HG03442 (cell line): ENCODE results near the gene HELZ.
"Not testable (repeated sequence)": the region's sequence is repeated elsewhere in the genome, so short reads cannot be mapped to it uniquely, and the experiment has no call there.

Experiments
- ATAC-seq: cut with Tn5 transposase; IDR thresholded peaks from one replicate; pipeline ENCODE4 v1.9.1; 2021; ENCODE audit warnings: mild to moderate bottlenecking, moderate library complexity; ENCODE audit not compliant: unreplicated experiment

The HELZ gene

DNA sequence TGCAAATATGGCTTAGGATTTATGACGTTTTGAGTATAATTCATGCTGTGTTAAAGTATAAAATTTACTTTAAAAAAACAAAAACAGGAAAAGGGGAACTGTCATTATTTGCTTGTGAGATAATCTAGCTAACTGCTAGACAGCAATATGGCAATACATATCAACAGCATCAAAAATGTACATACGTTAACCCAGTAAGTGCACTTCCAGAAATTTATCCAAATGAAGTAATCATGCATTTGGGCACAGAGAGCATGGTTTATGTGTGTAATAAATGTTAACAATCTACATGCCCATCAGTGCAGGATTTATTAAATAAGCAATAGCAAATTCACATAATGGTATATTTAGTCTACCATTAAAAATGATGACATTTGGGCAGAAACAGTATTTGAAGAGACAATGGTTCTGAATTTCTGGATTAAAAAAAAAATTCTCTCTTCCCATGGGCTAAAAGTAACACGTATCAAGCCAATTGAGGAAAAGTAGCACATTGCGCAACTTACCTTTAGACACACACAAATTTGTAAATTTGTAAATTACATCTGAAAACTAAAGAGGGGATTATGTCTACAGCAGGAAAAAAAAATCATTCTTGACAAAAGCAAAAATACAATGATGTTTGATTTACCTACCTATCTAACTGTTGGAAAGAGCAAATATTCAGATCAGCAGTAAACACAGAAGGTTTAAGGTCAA is 120.4 kb downstream of the HELZ start:
- no peak for ATAC-seq

DNA sequence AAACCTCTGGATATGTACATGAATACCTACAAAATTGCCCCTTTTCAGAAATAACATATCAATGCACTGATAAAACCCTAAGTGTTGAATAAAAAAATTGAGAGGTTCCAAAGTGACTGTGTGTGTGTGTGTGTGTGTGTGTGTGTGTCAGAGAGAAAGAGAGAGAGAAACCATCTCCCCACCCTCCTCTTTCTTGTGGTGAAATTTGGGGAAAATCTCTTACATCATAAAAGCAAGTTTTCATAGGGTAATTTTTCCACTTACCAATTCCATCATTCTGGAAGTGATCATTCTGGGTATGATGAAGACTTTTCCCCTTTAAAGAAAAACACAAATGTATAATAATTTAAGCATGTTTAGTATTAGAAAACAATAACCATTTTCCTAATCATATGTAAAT is 121.3 kb downstream of the HELZ start:
- no peak for ATAC-seq

DNA sequence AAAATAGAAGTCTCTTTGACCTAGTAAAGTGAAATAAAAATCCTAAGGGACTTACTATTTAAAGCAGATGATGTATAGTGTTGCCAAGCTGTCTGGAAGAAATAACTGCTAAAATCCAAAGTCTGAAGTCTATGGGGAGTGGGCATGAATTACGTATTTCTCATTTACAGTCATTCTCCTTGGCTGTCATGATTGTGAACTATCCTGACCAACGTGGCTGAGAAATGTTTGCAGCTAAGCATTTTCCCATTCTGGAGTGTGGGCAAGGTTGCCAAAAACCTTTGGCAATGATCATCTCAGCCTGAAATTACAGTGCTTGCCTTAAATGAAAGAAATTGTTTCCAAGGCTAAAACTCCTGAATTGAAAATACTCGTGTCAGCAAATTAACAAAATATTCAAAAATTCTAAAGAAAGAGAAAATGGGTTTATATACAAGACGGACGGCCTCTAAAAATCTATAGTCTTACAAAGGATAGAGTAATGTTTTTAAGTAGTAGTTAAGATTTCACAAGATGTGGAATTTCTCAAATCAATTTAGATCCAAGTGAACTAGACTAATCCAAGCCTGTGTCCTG is 123.6 kb downstream of the HELZ start:
- no peak for ATAC-seq

DNA sequence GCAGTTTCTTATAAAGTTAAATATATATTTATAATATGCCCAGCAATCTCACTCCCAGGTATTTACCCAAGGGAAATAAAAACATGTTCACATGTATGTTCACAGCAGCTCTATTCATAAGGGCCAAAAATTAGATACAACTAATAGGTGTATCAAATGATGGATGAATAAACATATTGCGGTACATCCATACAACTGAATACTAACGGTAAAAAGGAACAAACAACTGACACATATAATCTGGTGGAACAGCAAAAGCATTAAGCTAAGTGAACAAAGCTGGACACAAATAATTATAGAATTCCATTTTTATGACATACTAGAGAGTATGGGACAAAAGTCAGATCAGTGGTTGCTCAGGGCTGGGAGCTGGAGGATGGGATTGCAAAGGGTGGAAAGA is 125.9 kb downstream of the HELZ start:
- ATAC-seq: no peak

DNA sequence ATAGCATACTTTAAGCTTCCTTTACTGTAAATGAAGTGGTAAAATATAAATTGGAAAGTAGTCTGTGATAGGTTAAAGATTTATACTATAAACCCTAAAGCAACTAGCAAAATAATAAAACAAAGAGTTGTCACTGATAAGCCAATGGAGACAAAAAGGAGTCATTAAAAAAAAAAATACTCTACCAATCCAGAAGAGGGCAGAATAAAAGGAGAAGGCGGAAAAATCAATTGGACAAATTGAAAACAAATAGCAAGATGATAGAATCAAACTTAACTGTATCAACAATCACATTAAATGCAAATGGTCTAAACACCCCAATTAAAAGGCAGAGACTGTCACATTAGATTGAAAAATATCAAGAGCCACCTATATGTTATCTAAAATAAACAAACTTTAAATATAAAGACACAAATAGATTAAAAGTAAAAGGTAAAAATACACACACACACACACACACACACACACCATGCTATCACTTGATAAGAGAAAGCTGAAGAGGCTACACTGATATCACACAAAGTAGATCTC is 128.9 kb downstream of the HELZ start:
- no peak for ATAC-seq

DNA sequence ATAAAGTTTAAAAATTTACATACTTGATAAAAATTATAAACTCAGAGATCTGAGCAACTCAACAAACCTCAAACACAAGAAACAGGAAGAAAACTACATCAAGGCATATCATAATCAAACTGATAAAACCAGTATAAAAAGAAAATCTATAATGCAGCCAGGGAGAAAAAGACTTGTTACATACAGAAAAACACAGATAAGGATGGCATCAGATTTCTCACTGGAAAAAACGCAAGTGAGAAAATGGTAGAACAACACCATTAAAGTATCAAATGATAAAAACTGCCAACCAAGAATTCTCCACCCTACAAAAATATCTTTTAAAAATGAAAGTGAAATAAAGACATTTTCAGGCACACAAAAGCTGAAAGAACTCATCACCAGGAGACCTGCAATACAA is 129.6 kb downstream of the HELZ start:
- no peak for ATAC-seq

DNA sequence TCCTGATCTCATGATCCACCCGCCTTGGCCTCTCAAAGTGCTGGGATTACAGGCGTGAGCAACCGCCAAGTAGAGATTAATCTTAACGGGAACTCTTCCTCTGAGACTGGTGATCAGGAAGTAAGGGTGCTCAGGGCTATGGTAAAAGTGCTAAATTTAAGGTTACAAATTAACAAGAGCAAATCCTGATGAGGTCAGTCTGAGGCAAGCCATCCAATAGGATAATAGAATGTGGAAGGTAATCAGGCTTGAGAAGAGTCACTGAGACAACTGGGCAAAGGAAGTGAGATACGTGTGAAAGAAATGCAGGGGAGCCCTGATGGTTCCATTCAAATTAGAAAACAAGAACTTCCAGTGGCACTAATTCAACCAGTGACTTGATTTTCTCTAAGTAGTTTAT is 131.5 kb downstream of the HELZ start:
- no peak for ATAC-seq

DNA sequence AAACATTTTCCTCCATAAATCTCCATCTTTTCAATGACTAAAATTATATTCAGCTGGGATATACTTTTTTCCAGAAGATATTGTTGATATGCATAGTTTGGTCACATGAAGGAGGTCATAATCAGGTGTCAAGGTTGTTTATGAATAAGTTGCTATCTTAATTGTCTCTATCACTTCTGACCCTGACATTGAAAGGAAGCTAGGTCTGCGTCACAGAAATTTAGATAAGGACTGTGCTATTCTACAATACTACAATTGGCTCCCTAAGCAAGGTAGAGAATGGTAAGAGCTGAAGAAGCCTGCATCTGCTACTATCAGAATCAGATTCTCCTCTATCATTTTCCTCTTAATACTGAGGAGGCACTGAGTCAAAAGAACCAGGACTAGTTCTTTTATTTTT is 133.2 kb downstream of the HELZ start:
- no peak for ATAC-seq

DNA sequence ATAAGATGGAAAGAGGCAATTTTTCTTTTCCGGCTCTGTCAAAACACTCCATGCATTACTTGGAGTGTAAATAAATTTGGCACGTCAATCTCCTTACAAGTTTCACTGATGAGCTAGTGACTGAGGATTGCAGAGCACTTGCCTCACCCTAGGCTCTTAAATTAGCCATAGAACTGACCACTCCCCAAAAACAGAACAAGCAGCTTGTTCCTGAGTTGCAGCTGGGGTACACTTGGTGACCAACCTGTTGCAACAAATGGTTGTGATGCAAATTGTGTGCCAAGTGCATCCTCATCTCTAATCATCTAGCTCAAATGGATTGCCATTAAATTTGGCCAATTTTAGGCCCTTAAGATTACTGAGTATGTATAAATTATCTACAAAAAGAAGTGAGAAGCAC is 133.7 kb downstream of the HELZ start:
- ATAC-seq: no peak

DNA sequence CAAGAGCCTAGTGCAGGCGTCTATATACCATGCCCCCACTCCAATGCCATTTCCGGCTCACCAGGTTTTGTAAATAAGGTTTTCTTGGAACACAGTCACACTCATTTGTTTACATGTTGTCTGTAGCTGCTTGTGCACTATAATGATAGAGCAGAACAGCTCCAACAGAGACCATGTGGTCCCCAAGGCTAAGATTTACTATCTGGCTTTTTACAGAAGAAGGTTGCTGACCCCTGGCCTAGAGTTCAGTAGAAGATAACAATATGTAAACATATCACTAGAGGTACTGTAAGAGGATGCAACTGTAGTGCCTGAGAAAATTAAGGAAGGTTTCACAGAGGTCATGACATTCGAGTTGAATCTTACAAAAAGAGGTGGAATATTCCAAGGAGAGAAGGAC is 134.4 kb downstream of the HELZ start:
- no peak for ATAC-seq

DNA sequence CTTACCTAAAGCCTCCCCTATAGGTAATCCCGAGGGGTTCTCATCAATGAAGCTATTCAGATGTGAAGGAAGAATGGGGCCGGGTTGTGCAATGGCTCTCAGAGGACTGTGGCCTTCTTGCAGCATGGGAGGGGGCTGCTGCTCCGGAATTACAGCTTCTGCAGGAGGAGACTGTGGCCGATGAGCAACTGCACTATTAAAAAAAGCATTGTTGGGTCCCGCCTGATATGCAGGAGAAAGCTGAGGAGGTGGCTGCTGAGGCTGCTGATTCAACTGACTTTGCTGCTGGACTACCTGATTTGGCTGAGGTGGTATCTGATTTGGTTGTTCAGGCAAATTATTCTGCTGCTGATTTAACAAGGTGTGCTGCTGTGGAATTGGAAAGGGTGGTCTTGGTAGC is 135.9 kb downstream of the HELZ start:
- ATAC-seq: no peak

DNA sequence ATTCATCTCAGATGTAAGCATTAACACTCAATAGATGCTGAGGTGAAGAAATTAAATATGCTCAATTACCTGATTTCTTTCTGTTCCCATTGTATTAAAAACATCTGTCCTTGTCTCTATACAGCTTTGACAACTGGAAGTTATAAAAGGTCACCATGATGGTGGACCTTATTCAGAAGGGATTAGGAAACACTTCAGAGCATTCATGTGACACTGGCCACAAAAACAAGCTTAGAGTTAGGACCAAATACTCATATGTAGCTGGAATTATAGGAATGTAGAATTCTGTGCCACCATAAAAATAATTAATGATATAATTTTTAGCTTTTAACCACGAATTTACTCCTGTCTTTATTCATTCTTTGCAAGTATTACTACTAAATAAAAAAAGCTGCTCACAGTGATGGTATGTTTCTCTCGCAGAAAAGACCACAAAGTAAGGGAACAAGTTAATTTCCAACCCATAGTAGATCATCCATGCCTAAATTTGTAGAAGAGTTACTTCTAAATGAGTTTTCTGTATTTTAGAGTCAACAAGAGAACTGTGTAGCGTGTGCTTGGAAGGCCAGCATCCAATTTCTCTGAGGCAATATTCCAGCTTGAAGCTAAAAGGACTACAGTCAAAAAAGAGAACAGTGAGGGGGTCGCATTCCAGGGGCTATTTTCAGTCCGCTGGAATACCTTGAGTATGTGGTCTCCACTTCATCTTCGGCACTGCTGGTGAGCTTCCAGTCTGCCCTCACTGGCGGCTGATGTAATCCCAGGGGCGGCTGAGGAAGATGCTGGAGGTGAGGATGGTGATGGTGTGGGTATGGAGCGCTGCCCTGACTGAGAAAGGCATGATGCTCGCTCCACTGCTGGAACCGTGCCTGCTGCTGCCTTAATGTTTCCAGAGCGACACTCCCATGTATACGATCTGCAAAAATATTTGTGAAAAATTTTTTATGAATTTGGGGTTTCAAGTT is 136.9 kb downstream of the HELZ start:
- ATAC-seq: no peak

DNA sequence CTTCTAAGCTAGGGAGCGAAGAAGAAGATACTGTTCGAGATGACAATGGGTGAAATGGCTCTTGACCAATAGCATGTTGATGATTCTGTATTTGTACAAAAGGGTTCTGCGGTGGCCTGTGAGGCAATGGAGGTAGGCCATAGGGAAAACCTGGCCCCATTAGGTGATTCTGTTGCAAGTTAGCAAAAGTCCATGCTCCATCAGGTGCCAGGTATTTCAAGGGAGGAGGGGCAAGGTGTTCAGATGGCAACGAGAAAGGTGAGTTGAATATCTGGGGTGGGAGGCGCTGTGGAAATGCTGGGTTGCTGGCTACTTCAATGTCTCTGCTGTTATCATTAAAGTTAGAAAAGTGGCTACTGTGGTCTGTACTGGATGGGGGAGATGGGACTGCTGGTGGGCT is 137.8 kb downstream of the HELZ start:
- ATAC-seq: no peak

DNA sequence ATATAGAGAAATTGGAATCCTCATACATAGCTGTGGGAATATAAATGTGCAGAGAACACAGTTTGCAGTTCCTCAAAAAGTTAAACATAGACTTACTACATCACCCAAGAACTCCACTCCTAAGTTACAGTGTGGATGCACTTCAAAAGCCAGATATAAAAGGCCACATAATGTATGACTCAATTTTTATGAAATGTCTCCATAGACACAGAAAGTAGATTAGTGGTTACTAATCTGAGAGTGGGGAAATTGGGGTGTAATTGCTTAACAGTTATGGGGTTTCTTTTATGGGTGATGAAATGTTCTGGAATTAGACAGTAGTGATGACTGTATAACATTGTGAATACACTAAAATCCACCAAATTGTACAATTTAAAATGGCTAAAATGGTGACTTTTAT is 139.8 kb downstream of the HELZ start:
- ATAC-seq: no peak

DNA sequence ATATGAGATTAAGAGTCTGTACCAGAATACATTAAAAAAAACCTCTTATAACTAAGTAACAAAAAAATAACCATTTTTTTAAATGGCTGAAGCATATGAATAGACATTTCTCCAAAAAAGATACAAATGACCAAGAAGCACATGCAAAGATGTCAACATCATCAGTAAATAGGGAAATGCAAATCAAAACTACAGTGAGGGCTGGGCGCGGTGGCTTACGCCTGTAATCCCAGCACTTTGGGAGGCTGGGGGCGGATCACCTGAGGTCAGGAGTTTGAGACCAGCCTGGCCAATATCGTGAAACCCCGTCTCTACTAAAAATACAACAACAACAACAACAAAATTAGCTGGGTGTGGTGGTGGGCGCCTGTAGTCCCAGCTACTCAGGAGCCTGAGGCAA is 140.4 kb downstream of the HELZ start:
- ATAC-seq: not testable (repeated sequence)

DNA sequence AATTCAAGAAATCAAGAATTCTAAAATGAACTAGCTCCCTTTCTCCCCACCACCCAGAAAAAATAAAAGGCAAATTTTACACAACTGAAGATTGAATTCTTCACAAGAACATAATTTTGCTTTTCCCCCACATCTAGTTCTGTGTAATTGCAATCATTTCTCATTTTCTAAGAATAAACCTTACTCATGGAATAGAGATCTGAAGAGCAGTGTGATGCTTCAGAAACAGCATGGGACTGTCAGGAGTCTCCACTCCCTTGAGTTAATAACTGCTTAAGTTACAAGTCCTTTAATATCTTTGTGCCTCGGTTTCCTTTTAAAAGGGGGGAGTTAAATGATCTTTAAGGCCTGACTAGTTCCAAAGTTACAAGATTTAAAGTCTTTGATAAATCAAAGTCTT is 147.0 kb downstream of the HELZ start:
- no peak for ATAC-seq

DNA sequence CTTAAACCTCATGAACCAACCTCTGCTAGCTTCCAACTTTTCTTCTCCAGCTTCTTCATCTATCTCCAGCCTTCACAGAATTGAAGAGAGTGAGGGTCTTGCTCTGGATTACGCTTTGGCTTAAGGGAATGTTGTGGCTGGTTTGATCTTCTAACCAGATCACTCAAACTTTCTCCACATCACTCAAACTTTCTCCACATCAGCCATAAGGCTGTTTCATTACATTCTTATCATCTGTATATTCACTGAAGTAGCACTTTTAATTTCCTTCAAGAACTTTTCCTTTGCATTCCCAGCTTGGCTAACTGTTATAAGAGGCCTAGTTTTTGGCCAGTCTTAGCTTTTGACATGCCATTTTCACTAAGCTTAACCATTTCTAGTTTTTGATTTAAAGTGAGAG is 148.4 kb downstream of the HELZ start:
- no peak for ATAC-seq

DNA sequence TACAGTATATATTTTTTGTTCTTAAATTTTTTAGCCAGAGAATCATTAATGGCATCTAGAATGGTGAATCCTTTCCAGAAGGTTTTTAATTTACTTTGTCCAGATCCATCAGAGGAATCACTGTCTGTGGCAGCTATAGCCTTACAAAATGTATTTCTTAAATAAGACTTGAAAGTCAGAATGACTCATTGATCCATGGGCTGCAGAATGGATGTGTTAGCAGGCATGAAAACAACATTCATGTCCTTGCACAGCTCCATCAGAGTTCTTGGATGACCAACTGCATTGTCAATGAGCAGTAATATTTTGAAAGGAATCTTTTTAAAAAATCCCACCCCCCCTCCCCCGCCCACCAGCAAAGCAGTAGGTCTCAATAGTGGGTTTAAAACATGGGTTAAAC is 149.2 kb downstream of the HELZ start:
- no peak for ATAC-seq

DNA sequence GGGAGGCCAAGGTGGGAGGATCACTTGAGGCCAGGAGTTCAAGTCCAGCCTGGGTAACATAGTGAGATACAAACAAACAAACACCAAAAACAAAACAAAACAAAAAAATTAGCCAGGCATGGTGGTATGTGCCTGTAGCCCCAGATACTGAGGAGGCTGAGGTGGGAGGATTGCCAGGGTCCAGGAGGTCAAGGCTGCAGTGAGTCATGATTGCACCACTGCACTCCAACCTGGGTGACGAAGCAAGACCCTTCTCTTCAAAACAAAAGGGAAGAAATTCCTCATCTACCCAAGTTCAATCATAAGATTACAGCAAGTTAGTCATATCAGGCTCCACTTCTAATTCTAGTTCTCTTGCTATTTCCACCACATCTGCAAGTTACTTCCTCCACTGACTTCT is 149.7 kb downstream of the HELZ start:
- not testable (repeated sequence) for ATAC-seq

DNA sequence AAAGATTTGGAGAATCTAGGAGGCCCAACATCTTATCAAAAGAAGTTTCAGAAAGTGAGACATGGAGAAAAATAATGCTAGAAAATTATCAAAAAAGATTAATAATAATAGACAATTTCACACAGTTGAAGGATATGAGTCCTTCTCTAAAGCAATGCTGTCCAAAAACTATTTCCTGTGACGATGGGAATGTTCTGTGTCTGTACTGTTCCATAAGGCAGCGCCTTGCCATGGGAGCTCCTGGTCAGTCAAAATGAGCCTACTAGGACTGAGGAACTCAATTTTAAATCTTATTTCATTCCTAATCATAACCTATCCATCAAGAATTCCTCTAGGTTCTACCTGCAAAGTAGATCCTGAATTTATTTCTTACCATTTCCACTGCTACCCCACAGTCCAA is 151.6 kb downstream of the HELZ start:
- ATAC-seq: no peak

DNA sequence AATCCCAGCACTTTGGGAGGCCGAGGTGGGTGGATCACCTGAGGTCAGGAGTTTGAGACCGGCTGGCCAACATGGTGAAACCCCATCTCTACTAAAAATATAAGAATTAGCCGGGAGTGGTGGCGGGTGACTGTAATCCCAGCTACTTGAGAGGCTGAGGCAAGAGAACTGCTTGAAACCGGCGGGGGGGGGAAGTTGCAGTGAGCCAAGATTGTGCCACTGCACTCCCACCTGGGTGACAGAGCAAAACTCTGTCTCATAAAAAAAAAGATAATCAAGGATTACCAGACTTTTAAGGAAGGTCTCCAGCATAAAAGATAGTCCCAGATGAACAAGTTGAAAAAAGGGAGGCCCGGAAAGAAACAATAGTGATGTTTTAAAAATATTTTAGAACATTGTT is 152.3 kb downstream of the HELZ start:
- ATAC-seq: not testable (repeated sequence)

DNA sequence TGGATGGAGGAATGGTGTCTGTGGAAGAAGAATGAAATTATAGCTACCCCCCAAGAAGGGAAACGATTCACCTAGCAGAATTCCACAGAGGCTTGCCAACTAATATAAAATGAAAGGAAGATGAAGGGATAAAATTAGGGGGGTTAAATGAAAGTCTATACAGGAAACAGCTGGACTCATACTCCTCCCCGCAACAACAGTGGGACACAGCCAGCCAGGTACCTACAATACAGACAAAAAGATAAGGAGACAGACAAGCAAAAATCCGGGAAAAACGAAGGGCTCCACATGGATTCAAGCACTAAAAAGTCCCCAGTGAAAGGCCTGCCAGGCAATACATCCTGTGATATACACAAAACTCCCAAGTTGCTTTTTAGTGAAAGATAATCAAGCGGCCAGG is 152.7 kb downstream of the HELZ start:
- ATAC-seq: no peak
